GM12892 (cell line): ENCODE data around the gene CCNK.

Experiments
- POLR2A ChIP-seq: IDR thresholded peaks from 2 replicates; pipeline ENCODE4 v1.6.1; 2011; ENCODE audit warnings: low read depth, low read length, control low read depth
- POLR2AphosphoS5 ChIP-seq: IDR thresholded peaks from 2 replicates; pipeline ENCODE4 v1.6.1; 2011; ENCODE audit warnings: low read depth, low read length, control low read depth

DNA sequence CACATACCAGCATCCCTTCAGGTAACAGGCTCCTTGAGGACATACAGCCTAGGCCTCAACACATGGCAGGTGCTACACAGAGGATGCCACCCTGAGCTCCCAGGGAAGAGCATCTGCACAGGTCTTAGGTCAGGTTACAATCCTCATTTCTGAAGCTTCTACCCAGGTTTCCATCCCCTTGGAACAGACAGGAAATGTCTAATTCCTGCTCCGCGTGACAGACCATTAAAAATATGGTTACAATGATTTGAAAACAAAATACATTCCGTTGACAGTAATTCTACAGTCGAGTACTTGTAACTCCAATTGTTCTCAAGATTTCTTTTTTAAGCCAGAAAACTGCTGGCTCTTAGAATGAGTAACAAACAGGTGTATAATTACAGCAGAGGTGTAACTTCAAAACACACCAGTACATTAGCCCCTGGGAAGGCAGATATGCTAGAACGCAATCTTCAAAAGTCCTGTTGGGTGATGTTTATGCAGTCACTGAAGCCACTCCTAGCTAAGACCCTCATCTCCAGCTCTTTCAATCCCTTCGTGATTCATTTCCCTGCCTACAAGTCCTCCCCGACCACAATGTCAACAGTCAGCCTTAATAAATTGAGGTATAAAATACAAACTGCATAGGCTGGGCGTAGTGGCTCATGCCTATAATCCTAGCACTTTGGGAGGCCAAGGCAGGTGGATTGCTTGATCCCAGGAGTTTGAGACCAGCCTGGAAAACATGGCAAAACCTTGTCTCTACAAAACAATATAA lies 12.2 kb upstream of the CCNK start:
- TF ChIP-seq POLR2AphosphoS5 (no peak), POLR2A (no peak)
